ENCODE data around the gene VENTX.

- TF ChIP-seq, protein P1, sequence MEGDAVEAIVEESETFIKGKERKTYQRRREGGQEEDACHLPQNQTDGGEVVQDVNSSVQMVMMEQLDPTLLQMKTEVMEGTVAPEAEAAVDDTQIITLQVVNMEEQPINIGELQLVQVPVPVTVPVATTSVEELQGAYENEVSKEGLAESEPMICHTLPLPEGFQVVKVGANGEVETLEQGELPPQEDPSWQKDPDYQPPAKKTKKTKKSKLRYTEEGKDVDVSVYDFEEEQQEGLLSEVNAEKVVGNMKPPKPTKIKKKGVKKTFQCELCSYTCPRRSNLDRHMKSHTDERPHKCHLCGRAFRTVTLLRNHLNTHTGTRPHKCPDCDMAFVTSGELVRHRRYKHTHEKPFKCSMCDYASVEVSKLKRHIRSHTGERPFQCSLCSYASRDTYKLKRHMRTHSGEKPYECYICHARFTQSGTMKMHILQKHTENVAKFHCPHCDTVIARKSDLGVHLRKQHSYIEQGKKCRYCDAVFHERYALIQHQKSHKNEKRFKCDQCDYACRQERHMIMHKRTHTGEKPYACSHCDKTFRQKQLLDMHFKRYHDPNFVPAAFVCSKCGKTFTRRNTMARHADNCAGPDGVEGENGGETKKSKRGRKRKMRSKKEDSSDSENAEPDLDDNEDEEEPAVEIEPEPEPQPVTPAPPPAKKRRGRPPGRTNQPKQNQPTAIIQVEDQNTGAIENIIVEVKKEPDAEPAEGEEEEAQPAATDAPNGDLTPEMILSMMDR (IDR thresholded peaks at IDR 0.05) = no peak
- TF ChIP-seq POLR2A (IDR thresholded peaks at IDR 0.05) = no peak
Measured at GRCh38 chr10:133238466-133238804, 780 bp downstream of the VENTX start.
